ENCODE measurements around the gene PDZD4. TPM values are rescaled to one million over a fixed set of nuclear protein-coding genes. Genes with fewer than 3 reads are reported as not detected.
A peak's percentile ranks its signal among the peaks of the same experiment; 100 is the strongest.

Gene PDZD4
- total and polyA plus RNA-seq, 9 of the 15 experiments (the other 6 are each of a cell fraction or from before 2014, with no cell fraction given) = 0.05 to 0.38 (median 0.07) TPM; not detected in 5

GRCh38 chrX:153792368-153792767 lies 38.0 kb downstream of the PDZD4 start:
- Histone ChIP-seq H3K4me3 (no peak overlapping the region; the same call in 1 of the 2 replicates), H3K9me1 (ENCODE audit: control insufficient read depth, insufficient read depth, low read length) (peaks cover 3% of the 10 kb centered on the region), H3K36me3 (ENCODE audit: control insufficient read depth, insufficient read depth, low read length) (peaks cover 65% of the 10 kb centered on the region; the same call in 2 of the 3 replicates), H3K4me2 (ENCODE audit: insufficient read depth, low read length) (peak overlapping the region; percentile 90), H3K79me2 (ENCODE audit: control insufficient read depth, insufficient read depth, low read length) (peaks cover 61% of the 10 kb centered on the region), H3K9ac (ENCODE audit: insufficient read depth in 1 of 2, low read depth in 2 of 2, low read length in 2 of 2) (peak overlapping the region in 1 of 2 experiments; percentile 100; a peak in 2 of 4 replicates), H3K27ac (ENCODE audit: extremely low read depth, low read depth, low read length) (peak overlapping the region; percentile 96; the same call in 1 of the 3 replicates), H3K9me3 (replicated peaks; ENCODE audit: control insufficient read depth, insufficient read depth, low read depth, low read length) (no peaks in the 10 kb centered on the region), H2AFZ (ENCODE audit: low read depth, low read length) (no peak overlapping the region), H4K20me1 (replicated peaks; ENCODE audit: control insufficient read depth, insufficient read depth, low read length) (no peaks in the 10 kb centered on the region; the same call in 1 of the 2 replicates), H3K4me1 (replicated peaks in 1 of 2; ENCODE audit: control insufficient read depth in 2 of 2, insufficient read depth in 2 of 2, low read length in 2 of 2) (peaks cover 33 to 61% of the 10 kb centered on the region in 2 experiments), H3K27me3 (ENCODE audit: control insufficient read depth in 2 of 2, insufficient read depth in 2 of 2, low read length in 2 of 2) (no peaks in the 10 kb centered on the region)
- WGBS (ENCODE audit: insufficient coverage, low coverage, missing lambda C conversion rate) = 93% methylated on average over 3 of the region's 6 CpGs
- DNase-seq (ENCODE audit: extremely low read depth in 1 of 4, low spot score in 3 of 4) (no peak), ATAC-seq (no peak), FAIRE-seq (no peak)
- ChIA-PET CTCF (ENCODE audit: low intra/inter-chr PET ratio) (no interaction called here), POLR2A (interaction anchor here (0.6 to 0.8 kb wide), 2 partner anchors 12 to 849 kb away, joined by 3 to 4 read pairs; no protein-coding TSS in a partner anchor)
- TF ChIP-seq KLF10 (CRISPR knock-in tag; IDR thresholded peaks at IDR 0.05) (no peak), PML (IDR thresholded peaks at IDR 0.05; ENCODE audit: low read length) (no peak), NRF1 (conservative IDR thresholded peaks at IDR 0.05 in 1 of 2, IDR thresholded peaks at IDR 0.05 in 1 of 2) (no peak), C11orf30 (IDR thresholded peaks at IDR 0.05; ENCODE audit: low read depth) (no peak), EP300 (IDR thresholded peaks at IDR 0.05; ENCODE audit: low read length) (no peak), ZNF561 (CRISPR knock-in tag; conservative IDR thresholded peaks at IDR 0.05) (no peak)
- BruUV-seq (replicated peaks) = no TSS peak
- in situ Hi-C loops (cut with MboI) (no loop called here), intact Hi-C loops (cut with micrococcal nuclease) (no loop called here)

Data from K562 (cell line).